22Rv1 (cell line): ENCODE measurements around the gene MINPP1.

Source experiments
- CTCF ChIP-seq: fragments of 450-650 bp; IDR thresholded peaks from 2 replicates; pipeline ENCODE4 v1.5.1; 2017; ENCODE audit warnings: mild to moderate bottlenecking
- ZFX ChIP-seq: fragments of 450-650 bp; IDR thresholded peaks from 2 replicates; pipeline ENCODE4 v1.6.1; 2017; ENCODE audit warnings: antibody characterized with exemption, borderline replicate concordance

- no peak for TF ChIP-seq CTCF
- TF ChIP-seq ZFX: no peak
These were observed 420 bp upstream of the MINPP1 start for GRCh38 chr10:87504307-87504639.
